Stimulated activated memory B cell treated with anti-CD40 and anti-IgM and Interleukin-4, amounts not matched to agents 10 μg/mL and 1 μg/mL and 100 μg/mL, for 72 hours (primary cell): ENCODE results near the gene TEX47.
A peak's percentile ranks its signal among the peaks of the same experiment; 100 is the strongest.

Experiments
- ATAC-seq: fragments of 150-1000 bp; cut with Tn5 transposase; 2 replicates; pipeline ENCODE4 v1.10.0; 2021
- H3K27ac Mint-ChIP-seq: one replicate; pipeline ENCODE4 v1.8.0; 2022; ENCODE audit warnings: mild to moderate bottlenecking, mixed read lengths
- H3K27me3 Mint-ChIP-seq: one replicate; pipeline ENCODE4 v1.8.0; 2022; ENCODE audit warnings: mixed read lengths
- H3K36me3 Mint-ChIP-seq: one replicate; pipeline ENCODE4 v1.8.0; 2022; ENCODE audit warnings: mixed read lengths
- H3K4me1 Mint-ChIP-seq: one replicate; pipeline ENCODE4 v1.8.0; 2022; ENCODE audit warnings: mixed read lengths
- H3K4me3 Mint-ChIP-seq: one replicate; pipeline ENCODE4 v1.8.0; 2022; ENCODE audit warnings: mild to moderate bottlenecking, moderate library complexity, mixed read lengths
- H3K9me3 Mint-ChIP-seq: one replicate; pipeline ENCODE4 v1.8.0; 2022; ENCODE audit warnings: mixed read lengths

The TEX47 gene

DNA sequence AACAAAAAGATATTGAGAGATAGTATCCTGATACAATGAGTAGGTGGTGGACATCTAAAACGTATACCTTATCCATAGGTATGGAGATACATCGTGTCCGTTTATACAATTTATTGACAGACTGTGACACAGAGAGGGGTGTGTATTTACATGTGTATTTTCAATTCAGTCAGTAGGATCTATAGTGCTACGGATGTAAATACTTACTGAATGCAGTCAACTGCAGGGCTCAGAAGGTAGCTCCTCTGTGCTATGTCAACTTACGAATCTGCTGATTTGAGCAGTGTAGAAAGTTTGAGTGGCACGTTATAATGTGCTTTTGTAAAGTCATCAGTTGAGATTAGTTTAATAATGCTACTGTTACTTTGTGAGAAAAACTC, 35.4 kb downstream of the TEX47 start:
- H3K27ac Mint-ChIP-seq, result no peak overlapping the region
- no peak overlapping the region for H3K4me3 Mint-ChIP-seq
- H3K9me3 Mint-ChIP-seq, result no peaks in the 10 kb centered on the region
- no peak for ATAC-seq
- no peaks in the 10 kb centered on the region for H3K36me3 Mint-ChIP-seq
- no peaks in the 10 kb centered on the region for H3K4me1 Mint-ChIP-seq
- peaks cover 27% of the 10 kb centered on the region for H3K27me3 Mint-ChIP-seq

- peak; percentile 39 for ATAC-seq
- Mint-ChIP-seq H3K9me3 (no peaks in the 10 kb centered on the region), H3K4me3 (no peak within 1 kb of the TSS), H3K27me3 (peaks cover 27% of the 10 kb centered on the region), H3K36me3 (no peaks in the 10 kb centered on the region), H3K27ac (no peak within 1 kb of the TSS), H3K4me1 (no peaks in the 10 kb centered on the region)
Measured at GRCh38 chr7:88759230-88760135, 36.1 kb downstream of the TEX47 start, which contains the start of gene ZNF804B. Gene ZNF804B, plus strand, starts transcription at chr7:88759700. Its CDS starts 277 bp downstream, at chr7:88759977.

DNA sequence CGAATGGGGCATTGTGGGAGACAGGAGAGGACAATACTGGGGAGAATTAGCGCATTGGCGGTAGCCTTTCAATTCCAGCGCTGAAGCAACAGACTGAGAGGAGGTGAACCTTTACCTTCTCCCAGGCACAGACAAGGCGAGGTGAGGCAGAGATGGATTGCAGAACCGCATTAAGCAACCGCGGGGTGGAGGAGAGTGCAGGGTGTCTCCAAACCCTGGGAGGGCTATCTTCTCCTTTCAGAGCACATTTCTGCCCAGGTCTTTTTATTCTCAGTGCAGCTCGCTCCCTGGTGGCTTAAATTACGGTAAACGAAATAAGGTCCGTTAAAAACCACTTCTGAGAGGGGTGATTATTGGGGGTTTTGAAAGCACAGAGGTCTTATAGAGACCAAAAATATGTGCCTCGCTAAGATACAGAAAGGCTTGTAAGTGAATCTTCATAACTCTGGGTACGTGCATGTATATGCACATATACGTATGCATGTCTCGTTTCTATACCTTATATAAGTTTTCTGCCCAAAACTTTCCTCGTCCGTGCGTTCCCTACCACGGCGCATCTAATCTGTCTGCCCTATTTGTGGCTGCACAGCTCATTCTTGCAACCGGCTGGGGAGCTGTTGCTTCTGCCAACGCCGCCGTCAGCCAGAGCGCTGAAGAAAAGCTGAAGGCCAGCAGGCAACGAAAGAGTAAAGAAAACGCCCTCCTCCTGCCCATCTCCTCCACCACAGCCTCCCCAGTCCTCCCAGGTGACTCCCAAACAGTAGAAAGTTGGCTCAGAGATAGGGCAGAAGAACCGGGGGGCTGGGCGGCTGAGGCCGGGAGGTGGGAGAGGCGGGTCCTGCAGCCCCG, 36.9 kb downstream of the TEX47 start:
- no peaks in the 10 kb centered on the region for H3K4me1 Mint-ChIP-seq
- H3K4me3 Mint-ChIP-seq, result no peak overlapping the region
- H3K27ac Mint-ChIP-seq, result no peak overlapping the region
- no peak for ATAC-seq
- no peaks in the 10 kb centered on the region for H3K36me3 Mint-ChIP-seq
- no peaks in the 10 kb centered on the region for H3K9me3 Mint-ChIP-seq
- H3K27me3 Mint-ChIP-seq, result peaks cover 27% of the 10 kb centered on the region

DNA sequence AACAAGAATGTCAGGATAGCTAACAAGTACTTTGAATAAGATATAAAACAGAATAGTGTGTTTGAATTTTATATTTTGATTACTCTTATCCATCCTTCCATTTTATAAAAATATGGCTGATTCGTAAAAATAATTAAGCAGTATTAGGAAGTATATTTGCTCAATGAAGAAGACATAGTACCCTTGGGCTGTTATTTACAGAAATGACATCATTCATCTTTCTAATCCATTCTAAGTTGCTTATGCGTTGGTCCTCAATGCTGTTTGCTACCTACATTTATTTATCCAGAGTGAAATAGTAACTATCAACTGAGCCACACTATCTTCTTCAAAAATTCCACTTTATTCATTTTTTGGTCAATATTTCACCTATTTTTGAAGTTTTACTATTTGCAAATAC, 38.2 kb downstream of the TEX47 start:
- no peaks in the 10 kb centered on the region for H3K36me3 Mint-ChIP-seq
- no peak for ATAC-seq
- no peak overlapping the region for H3K27ac Mint-ChIP-seq
- H3K4me3 Mint-ChIP-seq, result no peak overlapping the region
- peaks cover 2% of the 10 kb centered on the region for H3K9me3 Mint-ChIP-seq
- no peaks in the 10 kb centered on the region for H3K4me1 Mint-ChIP-seq
- H3K27me3 Mint-ChIP-seq, result peaks cover 27% of the 10 kb centered on the region

DNA sequence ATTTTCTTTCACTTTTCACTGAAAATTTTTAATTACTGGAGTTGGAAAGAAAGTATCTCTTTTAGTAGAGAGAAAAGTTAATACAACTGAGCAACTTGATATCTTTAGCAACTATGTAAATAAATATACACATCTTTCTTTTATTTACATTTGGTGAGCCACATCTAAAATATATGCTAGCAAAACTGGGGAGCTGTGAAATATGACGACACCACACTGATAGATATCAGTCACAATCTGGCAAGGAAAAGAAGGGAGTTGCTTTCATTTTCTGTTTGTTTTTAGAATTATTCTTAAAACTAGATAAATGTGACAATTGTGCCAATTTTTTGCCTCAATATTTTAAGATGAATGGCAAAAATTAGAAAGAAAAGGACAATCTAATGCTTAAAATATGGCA, 38.7 kb downstream of the TEX47 start:
- no peak for ATAC-seq
- H3K36me3 Mint-ChIP-seq, result no peaks in the 10 kb centered on the region
- no peak overlapping the region for H3K27ac Mint-ChIP-seq
- H3K4me3 Mint-ChIP-seq, result no peak overlapping the region
- peaks cover 27% of the 10 kb centered on the region for H3K27me3 Mint-ChIP-seq
- peaks cover 4% of the 10 kb centered on the region for H3K9me3 Mint-ChIP-seq
- H3K4me1 Mint-ChIP-seq, result no peaks in the 10 kb centered on the region

- H3K4me1 Mint-ChIP-seq, result no peaks in the 10 kb centered on the region
Measured at GRCh38 chr7:88746126-88746525, 49.4 kb downstream of the TEX47 start.

More at GRCh38 chr7:88746126-88746525, 49.4 kb downstream of the TEX47 start:
- ATAC-seq, result no peak
- no peak overlapping the region for H3K27ac Mint-ChIP-seq
- H3K36me3 Mint-ChIP-seq, result no peaks in the 10 kb centered on the region
- H3K9me3 Mint-ChIP-seq, result peaks cover 4% of the 10 kb centered on the region
- no peak overlapping the region for H3K4me3 Mint-ChIP-seq
- no peaks in the 10 kb centered on the region for H3K27me3 Mint-ChIP-seq
